HG02973 (cell line): ENCODE measurements around the gene OR5AN1.
"Not testable (repeated sequence)": the region's sequence is repeated elsewhere in the genome, so short reads cannot be mapped to it uniquely, and the experiment has no call there.

ENCODE experiments used
- ATAC-seq: cut with Tn5 transposase; IDR thresholded peaks from one replicate; pipeline ENCODE4 v1.9.1; 2021; ENCODE audit warnings: moderate library complexity; ENCODE audit not compliant: unreplicated experiment

Gene OR5AN1, protein sequence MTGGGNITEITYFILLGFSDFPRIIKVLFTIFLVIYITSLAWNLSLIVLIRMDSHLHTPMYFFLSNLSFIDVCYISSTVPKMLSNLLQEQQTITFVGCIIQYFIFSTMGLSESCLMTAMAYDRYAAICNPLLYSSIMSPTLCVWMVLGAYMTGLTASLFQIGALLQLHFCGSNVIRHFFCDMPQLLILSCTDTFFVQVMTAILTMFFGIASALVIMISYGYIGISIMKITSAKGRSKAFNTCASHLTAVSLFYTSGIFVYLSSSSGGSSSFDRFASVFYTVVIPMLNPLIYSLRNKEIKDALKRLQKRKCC

DNA sequence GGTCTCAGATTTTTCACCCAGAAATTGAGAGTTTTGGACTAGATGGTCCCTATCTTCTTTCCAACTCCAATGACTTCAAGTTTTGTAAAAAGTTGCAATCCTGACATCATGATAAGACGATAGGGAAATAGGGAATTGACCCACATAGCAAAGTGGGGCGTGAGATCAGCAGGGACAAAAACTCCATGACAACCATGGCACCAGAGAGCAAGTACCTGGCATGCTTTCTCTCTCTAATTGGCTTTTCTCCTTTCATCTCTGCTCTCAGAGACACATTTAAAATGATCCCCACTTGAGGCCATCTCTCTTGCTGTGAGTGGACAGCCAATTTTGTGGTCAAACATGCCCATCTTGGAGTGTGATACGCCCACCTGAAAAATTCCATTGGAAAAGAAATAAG is at the start of gene OR5AN1:
Gene OR5AN1 (plus strand): TSS at position 301 of the 400 bp plus-strand sequence. CDS start 5,564 bp downstream, outside the sequence.
- no peak for ATAC-seq

DNA sequence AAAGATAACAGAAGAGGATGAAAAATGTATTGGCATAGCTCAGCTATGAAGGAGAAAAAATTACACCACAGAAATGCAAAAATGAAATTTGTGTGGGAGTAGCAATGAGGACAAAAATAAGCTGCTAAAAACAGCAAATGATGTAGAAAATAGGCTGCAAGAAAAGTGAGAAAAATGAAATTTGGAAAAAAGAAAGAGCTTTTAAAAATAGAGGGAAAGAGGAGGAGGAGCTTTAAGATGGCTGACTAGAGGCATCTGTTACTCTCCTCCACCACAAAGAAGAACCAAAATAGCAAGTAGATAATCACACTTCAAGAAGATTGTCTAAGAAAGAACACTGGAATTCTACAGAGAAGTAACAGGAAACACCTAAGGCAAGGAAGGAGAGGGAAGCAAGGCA is 23.7 kb upstream of the OR5AN1 start:
- no peak for ATAC-seq

DNA sequence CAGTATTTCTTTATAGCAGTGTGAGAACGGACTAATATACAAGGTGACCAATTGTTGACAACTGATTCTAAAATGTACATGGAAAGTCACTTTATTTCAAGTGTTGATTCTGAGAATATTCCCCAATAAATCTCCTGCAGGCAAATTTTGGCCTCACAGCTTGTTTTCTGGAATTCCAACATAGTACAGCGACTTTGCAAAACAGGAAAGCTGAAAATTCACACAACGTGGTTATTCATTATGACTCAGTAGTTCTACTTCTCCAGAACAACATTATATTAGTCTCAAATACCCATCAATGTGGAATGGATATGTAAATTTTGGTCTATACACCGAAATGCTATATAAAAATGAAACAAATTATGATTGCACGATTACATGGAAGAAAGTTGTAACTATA is 22.5 kb upstream of the OR5AN1 start:
- no peak for ATAC-seq

DNA sequence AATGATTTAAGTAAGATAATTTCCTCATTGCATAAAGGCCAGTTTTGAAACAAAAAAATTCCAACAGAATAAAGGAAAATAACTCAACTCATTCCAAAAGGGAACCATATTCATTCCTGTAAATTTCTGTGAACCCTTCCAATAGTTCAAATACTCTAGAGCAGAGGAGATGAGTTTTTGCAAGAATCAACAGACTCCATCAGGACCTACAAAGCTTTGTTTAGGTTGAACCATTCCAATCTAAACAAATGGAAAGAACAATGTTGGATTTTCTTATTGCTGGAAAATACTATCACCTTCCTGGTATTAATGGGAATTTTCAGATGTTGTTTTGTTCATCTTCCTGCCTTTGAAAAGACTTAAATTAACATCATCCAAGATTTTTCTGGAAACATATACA is 21.8 kb upstream of the OR5AN1 start:
- no peak for ATAC-seq

DNA sequence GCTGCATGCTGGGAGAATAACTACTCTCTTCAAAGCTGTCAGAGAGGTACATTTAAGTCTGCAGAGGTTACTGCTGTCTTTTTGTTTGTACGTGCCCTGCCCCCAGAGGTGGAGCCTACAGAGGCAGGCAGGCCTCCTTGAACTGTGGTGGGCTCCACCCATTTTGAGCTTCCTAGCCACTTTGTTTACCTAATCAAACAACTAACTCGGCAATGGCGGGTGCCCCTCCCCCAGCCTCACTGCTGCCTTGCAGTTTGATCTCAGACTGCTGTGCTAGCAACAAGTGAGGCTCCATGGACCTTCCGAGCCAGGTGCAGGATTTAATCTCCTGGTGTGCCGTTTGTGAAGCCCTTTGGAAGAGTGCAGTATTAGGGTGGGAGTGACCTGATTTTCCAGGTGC is 9.0 kb upstream of the OR5AN1 start:
- not testable (repeated sequence) for ATAC-seq

DNA sequence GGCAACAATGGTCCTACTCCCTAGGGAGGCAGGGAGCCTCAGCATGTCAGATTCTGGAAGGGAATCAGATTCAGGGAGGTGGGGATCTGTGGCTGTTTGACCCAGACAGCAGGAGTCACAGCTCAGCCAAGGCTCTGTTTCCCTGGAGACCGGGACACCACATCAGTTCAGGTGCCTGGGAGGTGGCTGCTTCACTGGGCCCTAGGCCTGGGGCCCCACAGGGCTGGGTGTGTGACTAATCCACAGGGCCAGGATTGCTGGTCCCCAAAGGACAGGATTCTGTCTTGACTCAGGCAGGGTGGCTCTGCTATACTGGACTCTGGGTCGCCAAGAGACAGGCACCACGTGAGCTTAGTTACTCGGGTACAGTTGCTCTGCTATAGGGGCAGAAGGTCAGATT is 3.5 kb upstream of the OR5AN1 start:
- ATAC-seq, result no peak

DNA sequence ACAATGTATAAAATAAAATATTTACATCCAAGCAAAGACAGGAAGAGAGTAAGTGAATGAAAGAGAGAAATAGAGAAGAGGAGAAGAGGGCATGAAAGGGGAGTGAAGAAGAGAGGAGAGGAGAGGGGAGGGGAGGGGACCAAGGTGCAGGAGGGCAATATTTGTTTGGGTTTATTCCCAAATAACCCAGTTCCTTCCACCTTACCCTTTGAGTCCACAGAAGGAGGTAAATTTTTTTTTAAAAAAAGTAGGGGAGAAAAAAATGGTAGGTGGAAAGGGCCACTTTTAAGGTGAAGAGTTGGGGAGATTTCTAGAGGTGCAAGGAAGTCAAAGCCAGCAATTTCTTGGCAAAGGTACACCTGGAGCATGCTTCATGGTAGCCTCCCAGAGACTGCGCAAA is 2.1 kb upstream of the OR5AN1 start:
- no peak for ATAC-seq

DNA sequence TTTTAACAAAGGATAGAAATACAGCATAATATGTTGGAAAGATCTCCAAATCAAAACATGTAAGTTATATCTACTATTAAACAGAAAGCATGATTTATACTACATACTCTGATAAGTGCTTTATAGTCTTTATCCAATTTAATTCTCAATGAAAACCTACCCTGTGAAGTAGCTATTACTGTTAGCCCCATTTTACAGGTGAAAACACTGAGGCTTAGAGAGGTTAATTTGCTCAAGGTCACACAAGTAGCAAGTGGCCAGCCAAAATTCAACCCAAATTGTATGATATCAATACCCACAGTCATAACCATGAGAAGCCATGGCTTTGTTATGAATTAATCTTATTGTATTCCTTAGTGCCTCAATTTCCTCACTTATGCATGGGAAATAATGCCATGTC is 675 bp upstream of the OR5AN1 start:
- no peak for ATAC-seq

DNA sequence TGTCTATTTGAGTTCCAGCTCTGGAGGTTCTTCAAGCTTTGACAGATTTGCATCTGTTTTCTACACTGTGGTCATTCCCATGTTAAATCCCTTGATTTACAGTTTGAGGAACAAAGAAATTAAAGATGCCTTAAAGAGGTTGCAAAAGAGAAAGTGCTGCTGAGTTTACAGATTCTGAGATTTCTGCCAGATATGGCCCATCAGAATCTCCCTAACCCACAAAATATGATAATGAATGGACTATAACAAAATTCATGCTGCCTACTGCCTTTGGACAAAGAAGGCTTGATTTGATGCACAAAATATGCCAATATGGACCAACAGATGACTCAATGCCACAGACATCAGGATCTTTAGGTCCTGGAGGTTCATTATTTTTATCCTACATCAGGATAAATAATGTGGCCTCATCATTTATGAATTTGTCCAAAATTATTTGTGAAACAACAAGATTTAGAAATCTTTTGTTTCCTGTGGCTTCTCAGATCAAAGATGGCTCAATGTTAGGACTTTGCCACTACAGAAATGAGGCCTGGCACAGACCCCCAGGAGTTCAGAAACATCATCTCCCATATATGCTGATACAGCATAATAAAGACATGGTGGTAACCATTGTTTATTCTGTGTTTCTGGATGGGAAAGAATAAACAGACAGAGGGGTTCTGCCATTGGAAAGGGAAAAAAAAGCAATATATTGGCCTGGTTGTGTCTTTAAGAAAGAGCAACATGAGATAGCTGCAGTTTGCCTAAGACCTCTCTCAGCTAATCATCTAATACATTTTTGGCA is 6.7 kb downstream of the OR5AN1 start:
- no peak for ATAC-seq

DNA sequence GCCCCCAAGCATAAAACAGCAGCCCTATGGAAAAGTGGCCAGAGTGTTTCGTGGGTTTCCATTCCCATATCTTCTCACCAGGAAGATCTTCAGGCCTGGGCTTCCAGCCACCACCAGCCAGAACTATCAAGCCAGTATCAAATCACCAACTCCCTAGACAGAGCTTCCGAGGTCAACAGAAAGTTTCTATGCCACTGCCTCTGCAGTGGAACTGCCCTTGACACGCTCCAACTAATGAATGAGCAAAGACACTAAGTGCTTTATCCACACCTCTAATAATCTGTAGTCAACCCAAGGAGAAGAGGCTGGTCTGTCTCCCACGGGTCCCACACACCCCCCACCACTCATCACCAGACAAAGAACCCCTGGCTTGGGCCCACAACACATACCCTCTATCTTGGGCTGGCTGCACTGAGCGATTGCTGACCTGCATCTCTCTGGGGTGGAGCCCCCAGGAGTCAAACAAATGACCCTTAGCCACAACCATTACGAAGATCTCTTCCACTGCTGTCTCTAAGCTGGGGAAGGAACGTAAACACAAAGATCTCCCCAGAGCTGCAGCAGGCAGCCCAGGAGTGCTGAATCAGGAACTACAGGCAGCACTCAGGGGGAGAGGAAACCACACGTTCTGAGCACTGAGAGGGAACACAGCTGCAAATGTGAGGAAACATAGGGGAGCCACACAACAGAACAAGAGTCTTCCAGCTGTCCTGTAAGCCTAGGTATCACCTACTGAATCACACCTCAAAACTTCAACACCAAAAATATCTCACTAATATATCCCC is 9.7 kb downstream of the OR5AN1 start:
- no peak for ATAC-seq

DNA sequence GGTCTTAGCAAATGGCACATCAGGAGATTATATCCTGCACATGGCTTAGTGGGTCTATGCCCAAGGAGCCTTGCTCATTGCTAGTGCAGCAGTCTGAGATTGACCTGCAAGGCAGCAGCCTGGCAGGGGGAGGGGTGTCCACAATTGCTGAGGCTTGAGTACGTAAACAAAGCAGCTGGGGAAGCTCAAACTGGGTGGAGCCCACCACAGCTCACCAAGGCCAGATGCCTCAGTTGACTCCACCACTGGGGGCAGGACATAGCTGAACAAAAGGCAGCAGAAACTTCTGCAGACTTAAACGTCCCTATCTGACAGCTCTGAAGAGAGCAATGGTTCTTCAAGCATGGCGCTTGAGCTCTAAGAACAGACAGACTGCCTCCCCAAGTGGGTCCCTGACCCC is 13.6 kb downstream of the OR5AN1 start:
- not testable (repeated sequence) for ATAC-seq

DNA sequence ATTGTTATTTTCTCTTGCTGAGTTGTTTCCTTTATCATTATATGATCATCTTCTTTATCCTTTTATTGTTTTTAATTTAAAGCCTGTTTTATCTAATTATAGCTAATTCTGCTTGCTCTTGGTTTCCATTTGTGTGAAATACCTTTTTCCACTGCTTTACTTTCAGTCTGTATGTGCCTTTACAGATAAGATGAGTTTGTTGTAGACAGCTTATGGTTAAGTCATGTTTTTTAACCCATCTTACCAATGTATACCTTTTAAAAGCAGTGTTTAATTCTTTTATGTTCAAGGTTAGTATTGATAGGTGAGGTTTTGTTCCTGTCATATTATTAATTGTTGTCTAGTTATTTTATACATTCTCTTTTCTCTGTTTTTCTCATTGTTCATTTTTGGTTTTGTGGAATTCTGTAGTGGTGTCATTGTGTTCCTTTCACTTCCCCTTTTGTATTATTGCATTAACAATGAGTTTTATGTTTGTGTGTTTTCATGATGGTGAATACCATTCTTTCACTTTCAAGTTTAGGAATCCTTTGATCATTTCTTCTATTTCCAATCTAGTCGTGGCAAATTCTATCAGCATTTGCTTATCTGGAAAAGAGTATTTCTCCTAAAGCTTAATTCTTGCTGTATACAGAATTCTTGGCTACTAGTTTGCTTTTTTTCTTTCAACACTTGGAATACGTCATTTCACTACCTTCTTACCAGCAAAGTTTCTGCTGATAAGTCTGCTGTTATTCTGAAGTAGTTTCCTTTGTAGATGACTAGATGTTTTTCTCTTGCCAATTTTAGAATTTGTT is 21.8 kb downstream of the OR5AN1 start:
- ATAC-seq, result peak; percentile 96

DNA sequence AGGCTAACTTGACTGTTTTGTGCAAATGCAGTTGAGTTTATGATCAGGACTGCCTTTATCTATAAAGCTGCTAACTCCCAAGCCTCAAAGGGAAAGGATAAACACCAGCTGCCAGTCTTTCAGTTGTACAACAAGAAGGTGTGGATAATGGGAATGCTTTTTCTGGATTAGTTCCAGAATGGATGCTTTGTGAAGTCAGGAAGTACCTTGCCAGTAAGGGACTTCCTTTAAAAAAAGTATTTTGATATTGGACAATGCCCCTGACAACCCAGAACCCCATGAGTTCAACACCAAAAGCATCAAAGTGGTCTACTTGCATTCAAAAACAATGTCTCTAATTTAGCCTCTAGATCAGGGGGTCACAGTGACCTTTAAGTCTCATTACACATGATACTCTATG is 35.5 kb downstream of the OR5AN1 start:
- no peak for ATAC-seq

DNA sequence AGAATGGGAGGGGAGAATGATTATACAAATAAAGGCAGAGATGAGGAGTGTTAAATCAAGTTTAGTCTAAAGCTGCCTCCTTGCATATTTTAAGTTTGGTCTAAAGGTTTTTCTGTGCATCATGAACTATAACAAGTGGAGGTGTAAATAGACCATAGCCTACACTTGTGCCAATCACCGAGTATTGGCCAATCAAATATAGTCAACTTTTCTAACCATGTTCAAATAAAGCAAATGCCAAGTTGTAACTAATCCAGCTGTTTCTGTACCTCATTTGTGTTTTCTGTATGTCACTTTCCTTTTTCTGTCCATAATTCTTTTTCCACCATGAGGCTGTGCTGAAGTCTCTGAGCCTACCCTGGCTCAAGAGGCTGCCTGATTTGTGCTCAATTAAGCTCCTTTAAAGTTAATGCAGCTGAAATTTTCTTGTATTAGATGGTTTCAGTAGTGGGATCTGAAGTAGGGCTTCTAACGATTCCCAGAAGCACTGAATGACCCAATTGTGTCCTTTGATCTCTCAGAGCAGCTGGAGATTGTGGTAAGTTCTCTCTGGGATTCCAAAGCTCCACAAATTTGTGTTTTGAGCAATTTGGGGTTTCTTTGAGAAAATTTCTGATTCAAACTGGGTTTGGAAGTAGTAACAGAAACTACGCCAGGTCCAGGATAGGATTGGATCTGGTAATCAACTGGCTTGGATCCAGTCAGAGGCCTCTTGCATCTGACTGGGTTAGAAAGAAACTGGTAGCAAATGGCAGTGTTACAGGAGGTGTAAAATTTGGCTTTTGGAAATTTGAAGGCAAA is 42.0 kb downstream of the OR5AN1 start:
- ATAC-seq, result no peak

DNA sequence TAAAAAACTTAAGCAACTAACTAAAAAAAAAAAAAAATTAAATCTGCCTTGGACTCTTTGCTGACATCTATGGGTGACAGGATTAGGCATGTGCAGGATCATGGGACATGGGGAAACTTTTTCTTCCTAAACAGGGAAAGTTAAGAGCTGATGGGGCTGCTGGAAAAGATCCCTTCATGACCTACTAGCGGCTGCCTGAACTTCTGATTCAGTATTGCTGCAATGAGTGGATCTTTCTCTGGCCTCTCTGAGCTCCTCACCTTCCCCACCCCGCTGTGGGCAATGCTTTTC is 42.5 kb downstream of the OR5AN1 start:
- ATAC-seq, result no peak

DNA sequence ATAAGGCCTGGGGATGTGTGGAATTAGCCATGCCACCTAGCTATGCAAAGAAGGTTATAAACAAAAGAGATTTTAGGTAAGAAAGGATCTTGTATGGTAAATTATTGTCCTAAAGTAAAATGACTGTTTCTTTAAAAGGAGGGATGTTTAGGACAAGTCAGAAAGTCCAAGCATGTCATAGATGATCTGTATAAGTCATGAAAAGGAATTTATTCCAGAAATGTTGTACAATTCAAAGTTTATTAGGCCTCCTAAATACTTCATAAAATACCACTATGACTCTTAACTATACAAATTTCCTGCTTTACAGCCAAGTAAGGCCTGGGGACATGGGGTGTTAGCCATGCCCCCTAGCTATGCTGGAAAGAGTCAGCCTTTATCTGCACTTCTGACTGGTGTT is 44.9 kb downstream of the OR5AN1 start:
- no peak for ATAC-seq

DNA sequence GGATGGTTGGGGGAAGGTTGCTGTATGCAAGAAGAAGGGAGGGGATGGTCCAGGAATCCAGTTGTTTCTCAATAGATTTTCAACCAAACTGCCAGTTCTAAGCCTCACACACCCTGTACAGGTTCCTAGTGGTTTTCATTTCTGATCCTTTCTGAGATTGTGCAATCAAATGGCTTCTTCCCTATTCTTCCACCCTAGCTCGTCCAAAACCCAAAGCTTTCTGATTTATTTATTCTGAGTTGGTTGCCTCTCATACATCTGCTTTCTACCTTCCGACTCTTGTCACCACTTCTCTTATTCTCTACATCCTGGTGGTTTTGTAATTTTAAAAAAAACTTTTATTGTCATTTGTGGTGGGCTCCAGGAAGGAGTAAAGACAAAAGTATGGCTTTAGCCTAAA is 55.0 kb downstream of the OR5AN1 start:
- ATAC-seq, result no peak

DNA sequence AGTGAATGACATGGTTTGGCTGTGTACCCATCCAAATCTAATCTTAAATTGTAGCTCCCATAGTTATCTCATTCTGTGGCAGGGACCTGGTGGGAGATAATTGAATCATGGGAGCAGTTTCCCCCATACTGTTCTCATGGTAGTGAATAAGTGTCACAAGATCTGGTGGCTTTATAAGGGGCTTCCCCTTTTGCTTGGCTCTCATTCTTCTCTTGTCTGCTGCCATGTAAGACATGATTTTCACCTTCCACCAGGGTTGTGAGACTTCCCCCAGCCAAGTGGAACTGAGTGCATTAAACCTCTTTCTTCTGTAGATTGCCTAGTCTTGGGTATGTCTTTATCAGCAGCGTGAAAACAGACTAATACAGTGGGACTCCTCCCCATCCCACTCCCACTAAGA is 56.4 kb downstream of the OR5AN1 start:
- ATAC-seq, result no peak

DNA sequence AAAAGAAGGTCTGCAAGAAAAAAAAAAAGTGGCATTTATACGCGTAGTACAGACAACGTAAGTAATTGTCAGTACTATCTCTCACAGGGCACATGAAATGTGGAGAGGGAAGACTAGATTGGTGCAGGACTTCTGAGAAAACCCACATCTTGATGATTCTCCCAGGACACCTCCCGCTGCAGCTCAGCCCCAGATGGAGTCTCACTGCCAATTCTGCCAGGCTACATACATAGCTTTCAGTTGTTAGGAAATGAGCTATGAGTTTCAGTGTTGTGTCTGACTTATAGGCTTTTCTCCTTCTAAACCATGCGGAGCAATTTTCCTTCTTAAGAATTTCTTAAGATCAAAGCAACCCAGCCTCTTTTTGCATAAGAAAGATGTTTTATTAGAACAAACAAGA is 57.9 kb downstream of the OR5AN1 start:
- ATAC-seq, result no peak

DNA sequence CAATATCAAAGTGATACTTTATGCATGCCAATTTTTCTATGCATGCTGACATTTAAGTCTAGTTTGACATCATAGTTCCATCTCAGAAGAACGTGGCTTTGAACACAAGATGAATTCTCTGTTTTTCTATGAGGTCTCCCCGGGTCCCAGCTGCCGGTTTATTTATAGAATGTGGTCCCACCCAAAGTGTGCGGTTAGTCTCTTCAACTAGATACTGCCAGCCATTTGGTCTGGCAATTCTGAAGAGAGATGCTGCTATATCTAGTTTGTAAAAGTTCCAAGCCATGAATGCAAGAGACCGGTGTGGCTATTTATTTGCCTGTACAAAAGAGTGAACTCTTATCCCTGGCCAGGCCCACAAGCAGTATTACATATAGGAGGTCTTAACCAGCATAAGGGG is 58.3 kb downstream of the OR5AN1 start:
- ATAC-seq, result no peak
